Endothelial cell of umbilical vein (primary cell): Measurements from ENCODE around the gene PRPF39. TPM values are rescaled to one million over a fixed set of nuclear protein-coding genes. Genes with fewer than 3 reads are reported as not detected.
A peak's percentile ranks its signal among the peaks of the same experiment; 100 is the strongest.

Experiments used
- Bru-seq: library from RNA; stranded (reverse); fragments of 400-500 nt; gene quantifications from one replicate; lab custom pipeline; 2021; lab: Mats Ljungman, UMichigan
- BruChase-seq, 2 experiments: library from RNA; stranded (reverse); fragments of 400-500 nt; gene quantifications; one replicate each; lab custom pipeline; 2021; lab: Mats Ljungman, UMichigan
- BruUV-seq: library from RNA; stranded (reverse); fragments of 400-500 nt; replicated peaks from 2 replicates; lab custom pipeline; 2021; lab: Mats Ljungman, UMichigan
- CTCF ChIA-PET: fragments of 300-600, 350-600 bp; sonication (Branson Sonifier 250); formaldehyde crosslinking; loops from one replicate; lab custom pipeline; 2021; ENCODE audit warnings: antibody characterized with exemption, inconsistent platforms; lab: Charles Lee
- POLR2A ChIA-PET: fragments of 300-600, 350-600 bp; sonication (Branson Sonifier 250); formaldehyde crosslinking; loops from one replicate; lab custom pipeline; 2021; ENCODE audit warnings: antibody characterized with exemption, inconsistent platforms; lab: Charles Lee
- DNase-seq: peaks from one replicate; pipeline ENCODE4 v3.0.0-alpha.2; 2011; ENCODE audit warnings: low read depth, low spot score
- FAIRE-seq: peaks from 2 replicates; lab custom pipeline; 2011; peaks lifted over from hg19 to GRCh38; lab: Jason Lieb, UNC
- H2AFZ ChIP-seq: 2 replicates; pipeline ENCODE4 v1.6.0; 2012; ENCODE audit warnings: low read depth, low read length, control low read depth, inconsistent platforms
- H3K27ac ChIP-seq: 2 replicates; pipeline ENCODE4 v1.5.1; 2011; ENCODE audit warnings: low read depth, mild to moderate bottlenecking, control low read depth, low read length, moderate library complexity; ENCODE audit not compliant: insufficient read depth
- H3K27me3 ChIP-seq, 2 experiments: 2 replicates each; pipeline versions ENCODE4 v1.6.0 to v1.6.1; 2011; ENCODE audit warnings: low read length in 2 of 2, mixed read lengths in 1 of 2; ENCODE audit not compliant: control insufficient read depth in 2 of 2, insufficient read depth in 2 of 2
- H3K36me3 ChIP-seq, 2 experiments: 2 replicates in 1 of 2; 3 replicates in 1 of 2; pipeline ENCODE4 v1.5.1; 2011; ENCODE audit warnings: low read length in 2 of 2, mild to moderate bottlenecking in 1 of 2, moderate library complexity in 1 of 2; ENCODE audit not compliant: control insufficient read depth in 2 of 2, insufficient read depth in 2 of 2; ENCODE audit errors: extremely low read depth in 1 of 2
- H3K4me1 ChIP-seq: 3 replicates; pipeline ENCODE4 v1.5.1; 2011; ENCODE audit warnings: mild to moderate bottlenecking, low read length; ENCODE audit not compliant: control insufficient read depth, insufficient read depth; ENCODE audit errors: extremely low read depth
- H3K4me2 ChIP-seq: 2 replicates; pipeline ENCODE4 v1.6.1; 2011; ENCODE audit warnings: low read length, control low read depth, mixed read lengths; ENCODE audit not compliant: insufficient read depth
- H3K4me3 ChIP-seq, 3 experiments: fragments of 200-600 bp in 1 of 3; sonication (generic), shearing (Covaris generic) in 1 of 3; replicated peaks in 1 of 3; 2 replicates each; pipeline ENCODE4 v1.5.1; 2011 to 2016; ENCODE audit warnings: control low read depth in 3 of 3, low read length in 3 of 3, mild to moderate bottlenecking in 2 of 3, inconsistent platforms in 1 of 3, low read depth in 1 of 3, moderate library complexity in 1 of 3; ENCODE audit not compliant: insufficient read depth in 1 of 3
- H3K79me2 ChIP-seq: 2 replicates; pipeline ENCODE4 v1.6.0; 2012; ENCODE audit warnings: low read length, inconsistent platforms; ENCODE audit not compliant: control insufficient read depth, insufficient read depth
- H3K9ac ChIP-seq: replicated peaks from 2 replicates; pipeline ENCODE3; 2011; ENCODE audit warnings: low read length, control low read depth; ENCODE audit not compliant: insufficient read depth; ENCODE audit errors: extremely low read depth
- H3K9me1 ChIP-seq: replicated peaks from 3 replicates; pipeline ENCODE4 v1.6.0; 2011; ENCODE audit warnings: mild to moderate bottlenecking, low read length; ENCODE audit not compliant: control insufficient read depth, insufficient read depth; ENCODE audit errors: extremely low read depth
- H3K9me3 ChIP-seq: replicated peaks from 2 replicates; pipeline ENCODE4 v1.5.1; 2012; ENCODE audit warnings: low read length, inconsistent platforms; ENCODE audit not compliant: control insufficient read depth, insufficient read depth
- H4K20me1 ChIP-seq: replicated peaks from 2 replicates; pipeline ENCODE3; 2011; ENCODE audit warnings: mild to moderate bottlenecking, low read length; ENCODE audit not compliant: control insufficient read depth, insufficient read depth; ENCODE audit errors: extremely low read depth
- MYC ChIP-seq: IDR thresholded peaks from one replicate; pipeline ENCODE4 v1.6.1; 2011; ENCODE audit warnings: mild to moderate bottlenecking, low read depth, low read length
- POLR2A ChIP-seq: IDR thresholded peaks from 2 replicates; pipeline ENCODE4 v1.6.1; 2012; ENCODE audit warnings: low read depth, mild to moderate bottlenecking, control low read depth, low read length
- POLR2AphosphoS5 ChIP-seq: IDR thresholded peaks from 2 replicates; pipeline ENCODE4 v1.6.1; 2012; ENCODE audit warnings: low read depth, mild to moderate bottlenecking, control low read depth, low read length, moderate library complexity; ENCODE audit not compliant: insufficient read depth
- dilution Hi-C: fragments of 300-500 bp; cut with MboI; formaldehyde crosslinking; loops from one replicate; pipeline ENCODE4 v1.15.0; 2019; ENCODE audit warnings: low sequenced_read_pairs; ENCODE audit not compliant: extremely low pct_ligation_motif_present
- intact Hi-C: fragments of 100-400 bp; cut with micrococcal nuclease; formaldehyde crosslinking; loops from one replicate; pipeline ENCODE4 v1.10.0; 2022
- long read RNA-seq: library from polyadenylated mRNA; stranded (forward); transcript quantifications from one replicate; pipeline ENCODE4 v2.0.0, GENCODE V29; 2021
- polyA minus RNA-seq, 3 experiments: library from RNA; depleted of rRNA, polyadenylated mRNA; stranded (reverse); fragments of >200 nt; gene quantifications; 1 replicate in 1 of 3; 2 replicates in 2 of 3; pipeline ENCODE4 v1.2.3, GENCODE V29; 2011
- polyA plus RNA-seq, 4 experiments: library from polyadenylated mRNA; depleted of rRNA in 3 of 4; stranded (reverse) in 3 of 4; unstranded in 1 of 4; fragments of >200 nt; gene quantifications; 2 replicates each; pipeline versions ENCODE4 v1.2.1 to v1.2.3, GENCODE V29; 2011 to 2012; ENCODE audit warnings: missing spikeins in 1 of 4
- total RNA-seq: library from RNA; stranded (reverse); gene quantifications from 2 replicates; pipeline ENCODE4 v1.2.3, GENCODE V29; 2021
- TF ChIP-seq, protein P1 (sequence below): IDR thresholded peaks from 2 replicates; pipeline ENCODE4 v1.6.1; 2011; ENCODE audit not compliant: insufficient read depth, insufficient read length

Gene PRPF39, protein sequence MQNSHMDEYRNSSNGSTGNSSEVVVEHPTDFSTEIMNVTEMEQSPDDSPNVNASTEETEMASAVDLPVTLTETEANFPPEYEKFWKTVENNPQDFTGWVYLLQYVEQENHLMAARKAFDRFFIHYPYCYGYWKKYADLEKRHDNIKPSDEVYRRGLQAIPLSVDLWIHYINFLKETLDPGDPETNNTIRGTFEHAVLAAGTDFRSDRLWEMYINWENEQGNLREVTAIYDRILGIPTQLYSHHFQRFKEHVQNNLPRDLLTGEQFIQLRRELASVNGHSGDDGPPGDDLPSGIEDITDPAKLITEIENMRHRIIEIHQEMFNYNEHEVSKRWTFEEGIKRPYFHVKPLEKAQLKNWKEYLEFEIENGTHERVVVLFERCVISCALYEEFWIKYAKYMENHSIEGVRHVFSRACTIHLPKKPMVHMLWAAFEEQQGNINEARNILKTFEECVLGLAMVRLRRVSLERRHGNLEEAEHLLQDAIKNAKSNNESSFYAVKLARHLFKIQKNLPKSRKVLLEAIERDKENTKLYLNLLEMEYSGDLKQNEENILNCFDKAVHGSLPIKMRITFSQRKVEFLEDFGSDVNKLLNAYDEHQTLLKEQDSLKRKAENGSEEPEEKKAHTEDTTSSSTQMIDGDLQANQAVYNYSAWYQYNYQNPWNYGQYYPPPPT
- 36.3 and 44.4 TPM in 2 replicates for total RNA-seq
- 22.4 and 24.8 TPM in 2 replicates for polyA plus RNA-seq
- 11.0 and 14.1 TPM in 2 replicates for polyA plus RNA-seq (2011; cell fraction: cytosol; rRNA removed)
- polyA plus RNA-seq (2011; cell fraction: nucleus; rRNA removed) = 205 and 228 TPM in 2 replicates
- 20.4 and 23.6 TPM in 2 replicates for polyA plus RNA-seq (2012)
- polyA minus RNA-seq = 102 and 131 TPM in 2 replicates
- polyA minus RNA-seq (2011; cell fraction: cytosol; rRNA and poly(A)+ RNA removed) = 11.9 TPM
- polyA minus RNA-seq (2011; cell fraction: nucleus; rRNA and poly(A)+ RNA removed) = 109 and 180 TPM in 2 replicates
- Bru-seq, nascent RNA = percentile 94 among the genes with signal in this experiment
- percentile 93 among the genes with signal in this experiment for BruChase-seq, experiment 1, labeled RNA remaining after a 6-hour chase
- percentile 93 among the genes with signal in this experiment for BruChase-seq, experiment 2, labeled RNA remaining after a 2-hour chase
- long read RNA-seq, transcript PRPF39-201 (14 exons, 2,868 nt) = major isoform, 12 of 45 reads
- long read RNA-seq, partial matches to known transcripts = 4 of 45 reads
- long read RNA-seq, other reads (novel, unspliced or antisense) = 24 of 45 reads

DNA sequence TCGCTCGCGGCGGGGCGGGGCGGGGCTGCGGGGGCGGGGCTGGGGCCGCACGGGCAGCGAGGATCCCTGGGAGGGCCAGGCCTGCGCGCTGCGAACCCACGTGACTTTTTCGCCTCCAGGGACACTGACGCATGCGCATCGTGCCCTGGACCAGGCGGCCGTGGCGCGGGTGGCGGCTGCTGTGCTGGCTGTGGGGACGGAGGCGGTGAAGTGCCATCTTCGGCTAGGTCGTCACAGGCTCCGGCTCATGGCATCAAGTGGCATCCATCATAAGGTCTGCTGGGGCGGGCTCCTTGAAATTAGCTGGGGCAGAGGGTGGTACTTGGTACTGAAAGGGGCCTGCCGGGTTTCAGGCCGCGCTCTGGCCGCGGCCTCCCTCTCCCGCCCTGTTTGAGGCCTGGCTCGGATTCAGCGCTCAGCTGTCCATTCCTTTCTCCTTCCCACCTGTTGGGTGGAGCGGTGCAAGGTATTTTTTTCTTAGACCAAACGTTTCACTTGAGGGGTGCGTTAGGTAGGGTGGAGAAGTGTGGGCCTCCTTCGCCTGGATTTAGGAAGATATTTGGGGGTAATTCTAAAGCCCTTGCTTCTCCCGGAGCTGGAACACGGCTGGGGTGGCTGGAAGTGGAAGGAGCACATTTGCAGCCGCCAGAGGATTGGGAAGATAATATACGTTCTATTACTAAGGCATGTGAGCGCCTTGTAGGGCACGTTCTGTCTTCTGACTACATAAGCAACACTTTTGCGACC, at the start of gene PRPF39:
TSS of gene PRPF39 (plus strand) at position 141 of the 747 bp plus-strand sequence. CDS start 11,124 bp downstream, outside the sequence.
- intact Hi-C loops = loop anchor here (1.0 to 5.0 kb wide), 5 partner anchors 50 to 187 kb away; partner anchors contain the start of genes FKBP3, MIS18BP1 and TOGARAM1
- FAIRE-seq = peak; percentile 69

More for the DNA sequence above, at the start of gene PRPF39:
- CTCF ChIA-PET = interaction anchor here (0.8 to 2.3 kb wide), 5 partner anchors 9 to 170 kb away, joined by 3 to 12 read pairs (median 3); partner anchors contain the start of gene FKBP3
- peak within 1 kb of the TSS; percentile 94 for H2AFZ ChIP-seq
- H4K20me1 ChIP-seq = peaks cover 6% of the 10 kb centered on the region
- dilution Hi-C loops = no loop called here
- peak within 1 kb of the TSS; percentile 63 for H3K27ac ChIP-seq
- H3K27me3 ChIP-seq = no peaks in the 10 kb centered on the region
- TF ChIP-seq POLR2AphosphoS5 (peak; percentile 90), MYC (no peak), POLR2A (peak; percentile 97)
- TF ChIP-seq, protein P1, sequence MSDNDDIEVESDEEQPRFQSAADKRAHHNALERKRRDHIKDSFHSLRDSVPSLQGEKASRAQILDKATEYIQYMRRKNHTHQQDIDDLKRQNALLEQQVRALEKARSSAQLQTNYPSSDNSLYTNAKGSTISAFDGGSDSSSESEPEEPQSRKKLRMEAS = peak; percentile 95
- peaks cover 8% of the 10 kb centered on the region for H3K4me1 ChIP-seq
- DNase-seq = peak; percentile 95
- H3K79me2 ChIP-seq = peaks cover 52% of the 10 kb centered on the region
- peak within 1 kb of the TSS; percentile 89 for H3K4me2 ChIP-seq
- H3K36me3 ChIP-seq = no peaks in the 10 kb centered on the region
- no peaks in the 10 kb centered on the region for H3K9me3 ChIP-seq
- no peaks in the 10 kb centered on the region for H3K9me1 ChIP-seq
- peak within 1 kb of the TSS; percentile 88 for H3K9ac ChIP-seq
- POLR2A ChIA-PET = interaction anchor here (0.6 kb wide), 1 partner anchor 215 kb away, joined by 3 read pairs; no protein-coding TSS in a partner anchor
- peak within 1 kb of the TSS; percentile 50 to 86 (median 81) for H3K4me3 ChIP-seq
- TSS peak; percentile 61 for BruUV-seq
